ENCODE measurements around the gene CPO. TPM values are rescaled to one million over a fixed set of nuclear protein-coding genes. Genes with fewer than 3 reads are reported as not detected.

The CPO gene
- total RNA-seq, 1 experiment from 2014 or later = not detected

DNA sequence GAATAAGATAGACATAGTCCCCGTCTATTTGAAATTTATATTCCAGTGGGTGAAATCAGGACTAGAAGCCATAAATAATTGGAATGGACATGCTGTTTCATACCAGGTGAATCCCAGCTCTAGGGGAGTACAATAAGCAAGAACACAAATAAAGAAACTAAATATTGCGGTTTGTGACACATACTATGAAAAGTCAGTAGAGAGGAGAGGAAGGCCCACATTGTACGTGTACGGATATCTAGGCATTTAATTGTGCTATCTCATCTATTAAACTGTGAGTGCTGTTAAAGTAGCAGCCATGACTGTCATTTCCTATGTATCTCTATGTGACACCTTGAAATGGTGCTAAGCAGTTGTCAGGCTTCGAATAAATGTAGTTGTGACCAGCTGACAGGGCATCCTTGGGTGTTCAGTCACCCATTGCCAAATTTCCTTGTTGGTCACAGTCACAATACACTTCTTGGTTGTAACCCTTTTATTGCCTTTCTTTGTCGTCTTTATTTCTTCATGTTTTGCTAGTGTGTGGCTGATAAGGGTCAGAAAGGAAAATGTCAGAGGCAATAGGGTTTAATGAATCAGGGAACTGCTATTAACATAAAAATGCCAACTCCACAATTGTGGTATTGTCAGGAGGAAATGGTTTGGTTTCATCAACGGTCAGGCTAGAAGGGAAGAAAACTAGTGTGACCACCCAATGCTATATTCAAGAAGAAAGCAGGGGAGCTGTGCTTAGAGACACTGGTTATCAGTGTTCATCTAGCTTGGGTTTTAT lies 31.5 kb downstream of the CPO start:
- no peak for DNase-seq (ENCODE audit: low spot score)

DNA sequence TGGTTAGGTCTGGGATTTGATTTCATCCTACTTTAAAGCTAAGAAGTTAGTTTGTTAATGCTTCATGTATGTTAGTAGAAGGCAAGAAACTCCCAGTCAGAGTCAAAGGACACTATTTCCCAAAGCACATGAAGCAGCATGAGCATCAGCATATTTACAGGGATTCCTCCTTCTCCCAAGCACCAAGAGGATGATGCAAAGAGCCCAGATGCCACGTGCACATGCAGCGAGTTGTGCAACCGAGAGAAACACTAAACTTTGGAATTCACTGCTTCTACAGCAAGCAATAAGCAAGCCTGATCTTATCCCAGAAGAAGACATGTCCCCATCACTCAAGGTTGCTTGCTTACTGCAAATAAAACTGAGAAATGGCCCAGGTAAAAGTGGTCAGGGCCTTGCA lies 32.5 kb downstream of the CPO start:
- no peak for DNase-seq (ENCODE audit: low spot score)
- in situ Hi-C loops (cut with HindIII; ENCODE audit: low sequenced_read_pairs) = no loop called here

More for the DNA sequence above, 31.5 kb downstream of the CPO start:
- in situ Hi-C loops (cut with HindIII; ENCODE audit: low sequenced_read_pairs) = no loop called here

- in situ Hi-C loops (cut with HindIII; ENCODE audit: low sequenced_read_pairs) = no loop called here
Measured at GRCh38 chr2:206974551-206974950, 35.2 kb downstream of the CPO start.

DNA sequence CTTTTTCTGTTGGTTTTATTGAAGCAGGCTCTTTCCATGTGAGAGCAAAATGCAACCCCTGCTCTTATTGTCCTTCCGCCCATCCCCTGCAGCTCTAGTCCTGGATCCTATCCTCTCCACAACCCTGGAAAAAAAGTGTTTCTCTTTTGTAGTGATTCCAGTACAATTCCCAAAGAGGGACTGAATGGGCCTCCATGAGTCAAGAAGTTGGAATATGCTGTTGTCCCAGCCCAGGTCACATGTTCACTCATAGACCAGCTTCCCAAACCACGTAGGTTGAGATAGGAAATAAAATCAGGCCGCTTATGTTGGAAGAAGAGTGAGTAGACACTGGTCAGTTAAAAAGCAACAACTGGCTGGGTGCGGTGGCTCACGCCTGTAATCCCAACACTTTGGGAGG lies 39.4 kb downstream of the CPO start:
- in situ Hi-C loops (cut with HindIII; ENCODE audit: low sequenced_read_pairs) = no loop called here
- no peak for DNase-seq (ENCODE audit: low spot score)

More at GRCh38 chr2:206974551-206974950, 35.2 kb downstream of the CPO start:
- no peak for DNase-seq (ENCODE audit: low spot score)

DNA sequence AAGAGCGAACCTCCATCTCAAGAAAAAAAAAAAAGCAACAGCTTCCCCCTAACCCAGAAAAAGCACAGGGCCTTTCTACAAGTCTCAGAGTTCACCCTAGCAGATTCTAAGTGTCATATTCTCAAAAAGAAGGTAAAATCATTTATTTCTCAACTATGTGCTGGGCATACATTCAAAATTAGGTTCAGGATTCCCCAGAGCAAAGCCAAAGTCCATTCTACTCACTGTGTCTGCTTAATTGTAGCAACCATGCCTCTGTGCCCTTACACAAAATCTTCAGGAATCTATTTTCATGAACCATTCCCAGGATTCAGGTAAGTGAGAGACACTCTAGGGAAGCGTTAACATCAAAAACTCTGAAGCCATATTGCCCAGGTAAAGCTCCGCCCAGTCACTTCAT lies 40.0 kb downstream of the CPO start:
- in situ Hi-C loops (cut with HindIII; ENCODE audit: low sequenced_read_pairs) = no loop called here
- DNase-seq (ENCODE audit: low spot score) = no peak

DNA sequence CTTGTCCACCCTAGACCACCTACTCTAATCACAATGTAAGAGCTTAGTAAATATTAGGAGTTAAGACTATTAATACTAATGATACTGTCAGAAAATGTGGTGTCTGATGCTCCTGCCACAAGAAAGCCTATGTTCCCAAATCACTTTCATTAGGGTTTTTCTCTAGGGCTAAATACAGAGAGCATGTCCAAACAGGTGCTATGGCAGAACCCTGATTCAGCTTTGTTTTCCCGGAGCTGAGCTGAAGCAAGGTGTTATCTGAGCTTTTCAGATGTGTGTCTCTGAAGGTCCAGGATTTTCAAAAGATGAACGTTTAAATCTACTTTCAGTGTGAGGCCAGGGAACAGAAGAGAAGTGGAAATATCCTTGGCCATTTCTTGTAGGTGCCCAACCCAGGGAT lies 40.6 kb downstream of the CPO start:
- in situ Hi-C loops (cut with HindIII; ENCODE audit: low sequenced_read_pairs) = no loop called here
- peak; percentile 17 for DNase-seq (ENCODE audit: low spot score)

DNA sequence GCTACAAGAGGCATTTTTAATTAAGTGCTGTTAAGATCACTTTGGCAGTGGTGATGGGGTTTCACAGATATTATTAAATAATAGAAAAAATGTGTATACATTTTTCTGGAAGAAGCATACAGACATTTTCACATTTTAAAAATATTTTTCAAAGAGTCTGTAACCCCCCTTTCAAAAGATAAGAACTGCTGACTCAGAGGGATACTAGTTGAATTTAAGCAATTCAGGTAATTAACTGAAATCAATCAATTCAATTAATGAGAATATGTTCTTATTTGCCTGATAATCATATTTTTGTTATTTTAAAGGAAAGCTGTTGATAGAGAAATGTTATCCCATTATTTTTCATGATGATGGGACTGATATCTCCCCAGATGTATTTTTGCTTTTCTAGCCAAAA lies 41.1 kb downstream of the CPO start:
- in situ Hi-C loops (cut with HindIII; ENCODE audit: low sequenced_read_pairs) = no loop called here
- DNase-seq (ENCODE audit: low spot score) = no peak

DNA sequence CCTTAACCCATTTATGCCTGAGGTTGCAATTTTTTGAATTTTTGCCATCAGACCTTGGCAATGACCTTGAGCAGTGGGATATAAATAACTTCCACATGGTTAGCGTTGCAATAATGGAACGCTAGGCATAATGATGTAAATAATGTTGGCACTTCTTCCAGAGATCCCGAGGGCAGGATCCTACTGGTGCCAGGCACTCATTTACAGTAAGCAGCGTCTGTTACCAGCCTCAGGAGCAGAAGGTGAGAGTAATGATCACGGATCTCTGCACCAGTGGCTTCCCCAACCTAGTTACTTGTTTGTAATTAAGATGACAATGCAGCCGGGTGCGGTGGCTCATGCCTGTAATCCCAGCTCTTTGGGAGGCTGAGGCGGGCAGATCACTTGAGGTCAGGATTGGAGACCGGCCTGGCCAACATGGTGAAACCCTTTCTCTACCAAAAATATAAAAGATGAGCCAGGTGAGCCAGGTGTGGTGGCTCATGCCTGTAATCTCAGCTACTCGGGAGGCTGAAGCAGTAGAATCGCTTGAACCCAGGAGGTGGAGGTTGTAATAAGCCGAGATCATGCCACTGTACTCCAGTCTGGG lies 41.9 kb downstream of the CPO start:
- in situ Hi-C loops (cut with HindIII; ENCODE audit: low sequenced_read_pairs) = no loop called here
- peak; percentile 68 for DNase-seq (ENCODE audit: low spot score)

DNA sequence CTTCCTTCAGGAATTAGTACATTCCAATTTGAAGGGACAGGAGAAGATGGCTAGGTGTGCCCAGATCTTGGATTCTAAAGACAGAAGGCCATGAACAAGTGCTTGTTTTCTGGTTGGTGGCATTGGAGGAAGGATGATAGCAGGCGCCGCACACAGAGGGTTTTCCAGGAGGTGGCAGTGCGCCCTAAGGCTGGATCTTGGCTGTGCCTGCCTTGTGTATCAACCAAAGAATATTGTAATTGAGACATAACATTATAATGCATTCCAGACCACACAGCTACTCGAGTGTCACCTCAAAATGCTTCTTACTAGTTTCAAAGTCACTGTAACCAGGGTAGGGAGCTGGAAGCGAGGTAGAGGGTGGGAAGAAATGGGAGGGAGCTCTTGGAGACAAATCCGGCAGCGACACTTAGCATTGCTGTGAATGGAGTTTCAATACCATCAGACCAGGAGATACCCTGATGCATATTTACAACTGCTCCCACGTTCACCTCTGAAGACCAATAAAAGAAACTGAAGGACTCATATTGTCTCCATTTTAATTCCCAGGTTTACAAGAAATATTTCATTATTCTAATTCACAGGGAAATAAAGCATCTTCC lies 42.5 kb downstream of the CPO start:
- in situ Hi-C loops (cut with HindIII; ENCODE audit: low sequenced_read_pairs) = no loop called here
- DNase-seq (ENCODE audit: low spot score) = peak; percentile 88

GRCh38 chr2:206982360-206982955 lies 43.1 kb downstream of the CPO start:
- DNase-seq (ENCODE audit: low spot score) = peak; percentile 40
- in situ Hi-C loops (cut with HindIII; ENCODE audit: low sequenced_read_pairs) = no loop called here

DNA sequence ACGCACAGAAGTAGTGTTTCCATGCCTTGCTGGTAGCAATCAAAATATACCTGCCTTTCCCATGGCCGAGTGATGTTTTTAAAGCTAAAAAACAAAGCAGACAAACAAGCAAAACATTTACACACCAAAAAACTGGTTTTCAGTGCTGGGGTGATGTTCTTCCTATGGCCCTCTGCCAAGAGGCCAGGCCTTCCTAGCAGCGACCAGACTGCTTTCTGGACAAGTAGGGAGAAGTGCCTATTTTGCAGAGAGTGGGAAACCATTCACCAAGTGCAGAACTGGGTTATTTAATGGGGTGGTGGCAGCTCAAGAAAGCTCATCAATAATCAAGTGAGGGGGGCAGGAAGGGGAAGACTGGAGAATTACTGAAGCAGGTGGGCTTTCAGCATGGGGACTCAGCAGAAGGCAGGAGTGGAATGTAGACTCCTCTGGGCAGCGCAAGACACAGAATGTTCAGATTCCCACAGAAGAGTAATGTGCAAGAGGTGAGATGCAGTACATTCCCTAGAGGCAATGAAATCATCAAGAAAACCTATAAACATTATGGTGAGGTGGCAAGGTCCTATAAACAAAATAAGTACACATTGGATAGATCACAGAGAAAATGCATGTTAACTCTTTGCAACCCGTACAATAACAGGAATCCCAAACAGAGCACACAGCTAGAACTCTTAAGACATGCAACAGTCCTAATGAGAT lies 44.0 kb downstream of the CPO start:
- peak; percentile 75 for DNase-seq (ENCODE audit: low spot score)
- in situ Hi-C loops (cut with HindIII; ENCODE audit: low sequenced_read_pairs) = no loop called here

DNA sequence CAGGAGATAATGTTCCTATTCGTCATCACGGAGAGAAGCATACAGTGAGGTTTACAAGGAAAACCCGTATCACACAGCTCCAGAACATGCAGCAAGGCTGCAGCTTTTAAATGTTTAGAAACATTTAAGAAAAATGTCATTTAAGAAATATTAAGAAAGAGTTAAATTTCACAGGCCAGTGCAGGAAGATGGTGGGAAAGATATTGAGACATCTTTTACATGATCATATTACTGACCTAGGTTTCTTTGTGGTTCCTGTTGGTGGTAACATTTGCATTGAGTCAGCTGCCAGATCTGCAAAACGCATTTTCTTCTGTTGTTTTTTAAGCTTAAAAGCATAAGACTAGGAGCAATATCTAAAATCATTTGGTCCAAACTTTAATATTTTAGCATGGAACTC lies 44.9 kb downstream of the CPO start:
- no peak for DNase-seq (ENCODE audit: low spot score)
- in situ Hi-C loops (cut with HindIII; ENCODE audit: low sequenced_read_pairs) = no loop called here

GRCh38 chr2:206986943-206987342 lies 47.6 kb downstream of the CPO start:
- DNase-seq (ENCODE audit: low spot score) = no peak
- in situ Hi-C loops (cut with HindIII; ENCODE audit: low sequenced_read_pairs) = no loop called here

- DNase-seq (ENCODE audit: low spot score) = no peak
- in situ Hi-C loops (cut with HindIII; ENCODE audit: low sequenced_read_pairs) = no loop called here
Measured at GRCh38 chr2:206987810-206988209, 48.5 kb downstream of the CPO start.

DNA sequence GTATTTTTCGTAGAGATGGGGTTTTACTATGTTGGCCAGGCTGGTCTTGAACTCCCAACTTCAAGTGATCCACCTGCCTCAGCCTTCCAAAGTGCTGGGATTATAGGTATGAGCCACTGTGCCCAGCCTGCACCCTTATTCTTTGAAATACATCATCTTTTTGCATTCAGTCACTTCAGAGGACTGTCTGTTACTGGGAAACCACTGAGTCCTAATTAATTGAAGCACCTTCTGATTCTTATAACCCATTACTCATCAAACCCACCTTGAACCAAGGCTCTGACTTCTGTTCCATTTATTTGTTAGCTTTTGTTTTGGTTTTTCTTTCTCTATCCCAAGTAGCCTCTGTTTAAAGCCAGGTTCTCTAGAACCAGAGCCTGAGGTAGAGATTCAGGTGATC lies 49.6 kb downstream of the CPO start:
- DNase-seq (ENCODE audit: low spot score) = no peak
- in situ Hi-C loops (cut with HindIII; ENCODE audit: low sequenced_read_pairs) = no loop called here

DNA sequence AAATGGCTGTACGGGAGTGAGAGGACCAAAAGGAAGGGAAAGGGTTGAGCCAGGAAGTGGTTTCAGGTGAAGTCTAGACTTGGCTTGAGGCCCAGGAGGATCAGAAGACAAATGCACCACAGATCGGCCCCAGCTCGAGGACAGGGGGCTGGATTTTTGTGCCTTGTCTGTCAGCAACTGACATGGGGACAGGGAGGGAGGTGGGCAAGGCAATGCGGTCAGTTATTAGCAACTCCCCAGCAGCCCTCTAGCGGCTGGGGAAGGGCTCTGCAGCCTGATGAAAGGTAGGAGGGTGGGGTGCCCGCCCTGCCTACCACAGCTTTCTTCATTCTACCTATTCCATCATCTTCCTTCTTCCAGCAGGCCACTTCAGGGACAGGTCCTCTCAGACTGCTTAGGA lies 50.0 kb downstream of the CPO start:
- in situ Hi-C loops (cut with HindIII; ENCODE audit: low sequenced_read_pairs) = no loop called here
- peak; percentile 7 for DNase-seq (ENCODE audit: low spot score)

GRCh38 chr2:206990360-206990759 lies 51.0 kb downstream of the CPO start:
- no peak for DNase-seq (ENCODE audit: low spot score)
- in situ Hi-C loops (cut with HindIII; ENCODE audit: low sequenced_read_pairs) = no loop called here

- DNase-seq (ENCODE audit: low spot score) = no peak
- in situ Hi-C loops (cut with HindIII; ENCODE audit: low sequenced_read_pairs) = no loop called here
Measured at GRCh38 chr2:206991070-206991469, 51.8 kb downstream of the CPO start.

- in situ Hi-C loops (cut with HindIII; ENCODE audit: low sequenced_read_pairs) = no loop called here
- no peak for DNase-seq (ENCODE audit: low spot score)
Measured at GRCh38 chr2:206993396-206993911, 54.1 kb downstream of the CPO start.
